ENCODE measurements around the gene TSLP.

- TF ChIP-seq POLR2AphosphoS5 (IDR thresholded peaks at IDR 0.05; ENCODE audit: borderline replicate concordance, low read depth, low read length) (no peak), EZH2 (IDR thresholded peaks at IDR 0.05) (no peak), FOXP2 (optimal IDR thresholded peaks at IDR 0.05; ENCODE audit: control extremely low read depth, extremely low read length, insufficient read depth) (no peak)
These were observed 47.7 kb downstream of the TSLP start for GRCh38 chr5:111119221-111119620.
